GM20431 (cell line): ENCODE data around the gene RNF115.
"Not testable (repeated sequence)": the region's sequence is repeated elsewhere in the genome, so short reads cannot be mapped to it uniquely, and the experiment has no call there.

Experiments
- in situ Hi-C: fragments of 300-500 bp; cut with MseI, MboI; formaldehyde crosslinking; loops from one replicate; pipeline ENCODE4 v1.15.0; 2020; ENCODE audit warnings: low sequenced_read_pairs; ENCODE audit not compliant: unreplicated experiment

The RNF115 gene

GRCh38 chr1:145747398-145748247 lies 76.3 kb downstream of the RNF115 start:
- in situ Hi-C loops = no loop called here

DNA sequence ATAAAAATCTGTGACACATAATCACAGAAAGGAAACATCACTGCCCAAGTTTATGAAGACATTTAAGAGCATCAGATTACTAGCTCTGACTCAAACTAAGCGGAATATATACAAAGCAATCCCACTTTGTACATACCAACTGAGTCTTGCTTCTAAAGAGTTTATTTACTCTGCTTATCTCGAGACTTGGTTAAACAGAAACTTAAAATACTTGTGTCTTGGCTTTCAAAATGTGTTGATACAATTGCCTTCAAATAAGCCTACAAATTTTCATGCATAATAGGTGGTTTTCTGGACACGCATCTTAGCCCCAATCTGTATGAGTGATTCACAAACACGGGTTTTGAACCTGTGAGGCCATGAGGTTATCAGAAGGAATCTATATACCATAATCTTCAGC lies 83.6 kb downstream of the RNF115 start:
- in situ Hi-C loops = no loop called here

- in situ Hi-C loops = no loop called here
These were observed 87.7 kb downstream of the RNF115 start for GRCh38 chr1:145736191-145736590.

DNA sequence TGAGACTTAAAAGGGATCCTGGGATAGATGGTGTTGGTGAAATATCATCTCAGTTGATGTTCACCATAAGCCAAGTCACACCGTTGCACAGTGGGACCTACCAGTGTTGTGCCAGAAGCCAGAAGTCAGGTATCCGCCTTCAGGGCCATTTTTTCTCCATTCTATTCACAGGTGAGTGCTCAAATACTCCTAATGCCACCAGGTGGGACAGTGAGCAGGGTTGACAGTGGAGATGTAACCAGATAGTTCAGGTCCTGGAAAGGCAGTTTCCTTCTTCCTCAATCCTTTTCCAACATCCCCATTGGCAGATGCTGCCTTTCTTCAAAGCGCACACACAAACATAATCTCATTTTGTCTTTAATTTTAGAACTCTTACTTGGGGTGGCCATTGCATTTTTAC lies 93.0 kb downstream of the RNF115 start:
- in situ Hi-C loops = no loop called here

- in situ Hi-C loops = no loop called here
These were observed 93.4 kb downstream of the RNF115 start for GRCh38 chr1:145730467-145730866.

DNA sequence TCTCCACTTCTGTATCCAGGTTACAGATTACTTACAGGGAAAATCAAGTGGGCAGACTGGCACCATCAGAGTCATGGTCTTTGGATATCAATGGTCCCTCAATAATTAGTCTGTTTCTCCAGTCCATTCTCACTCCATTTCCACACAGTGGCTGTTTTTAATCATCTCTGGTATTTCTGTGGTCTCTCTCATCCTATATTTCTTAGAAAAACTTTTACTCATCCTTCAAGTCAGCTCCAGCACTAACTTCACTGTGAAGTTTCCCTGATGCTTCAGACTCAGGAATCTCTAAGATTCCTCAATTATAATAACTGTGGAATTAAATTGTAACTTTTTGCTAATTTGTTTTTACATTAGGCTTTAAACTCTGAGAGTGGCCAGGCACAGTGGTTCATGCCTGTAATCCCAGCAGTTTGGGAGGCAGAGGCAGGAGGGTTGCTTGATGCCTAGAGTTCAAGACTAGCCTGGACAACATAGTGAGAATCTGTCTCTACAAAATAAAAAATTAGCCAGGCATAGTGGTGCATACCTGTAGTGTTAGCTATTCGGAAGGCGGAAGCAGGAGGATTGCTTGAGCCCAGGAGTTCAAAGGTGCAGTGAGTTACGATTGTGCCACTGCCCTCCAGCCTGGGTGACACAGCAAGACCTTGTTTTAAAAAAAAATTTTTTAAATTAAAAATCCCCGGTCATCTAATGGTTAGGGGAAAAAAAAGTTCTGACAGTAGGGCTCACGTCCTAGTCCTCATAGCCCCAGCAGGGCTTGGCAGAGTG lies 94.0 kb downstream of the RNF115 start:
- in situ Hi-C loops = no loop called here

- in situ Hi-C loops = no loop called here
These were observed 94.7 kb downstream of the RNF115 start for GRCh38 chr1:145729196-145729595.

GRCh38 chr1:145726193-145726592 lies 97.7 kb downstream of the RNF115 start:
- in situ Hi-C loops = not testable (repeated sequence)

DNA sequence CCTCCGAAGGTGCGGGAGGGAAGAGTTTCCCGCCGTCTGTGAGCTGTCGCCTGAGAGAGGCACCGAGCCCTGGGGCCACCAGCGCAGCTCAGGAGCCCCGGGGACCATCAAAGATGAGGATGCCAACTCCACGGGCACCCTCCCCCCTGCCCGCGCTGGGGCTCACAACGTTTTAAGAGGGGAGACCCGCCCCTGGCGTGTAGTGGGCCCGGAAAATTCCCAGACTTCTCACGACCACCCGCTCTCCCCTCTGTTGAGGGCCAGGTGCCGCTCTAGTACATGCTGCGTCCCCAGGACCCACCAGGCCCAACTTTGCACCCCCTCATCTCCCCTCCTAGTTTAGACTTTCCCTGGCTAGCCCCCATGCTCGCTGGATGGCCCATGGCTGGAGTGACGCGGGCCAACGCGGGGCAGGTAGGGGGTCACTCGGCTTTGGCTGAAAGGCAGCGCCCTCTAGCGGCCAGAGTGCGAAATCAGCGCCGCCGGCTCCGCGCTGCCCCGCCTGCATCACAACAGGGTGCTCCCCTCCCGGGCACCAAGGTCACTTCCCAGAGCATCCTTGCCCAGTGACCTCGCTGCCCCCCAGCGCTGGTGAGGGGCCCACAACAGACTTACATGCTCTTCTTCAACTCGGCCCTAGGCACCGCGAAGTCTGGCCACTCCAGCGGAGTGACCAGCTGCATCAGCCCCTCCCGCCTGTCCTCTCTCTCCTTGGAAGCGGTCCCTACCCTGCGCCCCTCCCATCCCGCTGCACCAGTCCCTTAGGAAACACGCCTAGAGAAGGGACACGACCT lies 102.8 kb downstream of the RNF115 start:
- in situ Hi-C loops = loop anchor here (25.0 kb wide), 1 partner anchor 109 kb away; the partner anchor contains the start of gene GPR89A

DNA sequence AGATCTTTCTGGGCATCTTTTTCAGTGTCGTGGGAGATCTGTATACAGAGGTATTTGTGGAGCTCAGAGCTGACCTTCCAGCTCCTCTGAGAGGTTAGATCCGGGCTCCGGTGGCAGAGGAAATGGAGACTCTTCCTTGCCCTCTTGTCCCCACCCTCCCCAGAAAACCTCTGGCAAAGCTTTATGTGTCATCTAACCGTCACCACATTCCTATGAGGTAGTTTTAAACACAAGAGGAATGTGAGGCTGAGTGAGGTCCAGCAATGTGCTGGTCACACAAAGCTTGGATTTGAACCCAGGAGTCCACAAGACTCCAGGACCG lies 103.4 kb downstream of the RNF115 start:
- in situ Hi-C loops = loop anchor here (25.0 kb wide), 1 partner anchor 108 kb away; the partner anchor contains the start of gene GPR89A

DNA sequence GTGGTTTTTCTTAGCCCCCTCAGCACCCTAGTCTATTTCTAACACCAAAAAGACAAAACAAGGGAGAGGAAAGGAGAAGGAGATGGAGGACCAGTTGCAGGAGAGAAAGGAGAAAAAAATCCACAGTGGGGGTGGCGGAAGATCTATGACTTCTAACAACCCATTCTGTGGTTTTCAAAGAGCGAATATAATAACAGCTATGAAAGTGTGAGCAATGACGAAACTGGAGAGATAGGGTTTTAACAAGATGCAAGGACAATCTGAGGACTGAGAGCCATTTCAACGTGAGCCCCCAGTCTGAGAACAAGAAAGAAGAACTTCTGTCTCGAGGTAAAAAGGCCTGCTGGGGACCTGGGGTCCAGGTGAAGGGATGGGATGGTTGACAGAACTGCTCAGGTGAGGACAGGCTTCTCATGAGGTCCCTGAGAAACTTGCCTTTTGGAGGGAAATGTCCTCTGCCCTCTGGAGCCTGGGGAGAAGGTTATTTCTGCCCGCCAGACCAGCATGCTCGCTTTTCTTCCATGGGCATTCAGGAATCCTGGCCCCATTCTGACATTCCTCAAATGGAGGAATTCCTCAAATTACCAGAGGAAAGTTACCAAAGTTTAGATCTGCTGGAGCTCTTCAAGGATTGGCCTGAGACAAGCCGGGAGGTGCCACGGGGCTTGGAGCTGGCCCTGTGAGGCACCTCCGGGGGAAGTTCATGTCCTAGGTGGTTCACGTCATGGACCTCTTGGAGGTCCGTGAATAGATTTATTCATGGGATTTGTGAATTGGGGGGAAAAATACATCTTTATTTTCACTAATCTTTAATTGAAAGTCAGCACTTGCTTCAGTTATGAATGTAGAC lies 104.4 kb downstream of the RNF115 start, which contains the start of gene CD160:
TSS of gene CD160 (plus strand) at position 270 of the 850 bp plus-strand sequence. CDS start 8,829 bp downstream, outside the sequence.
- in situ Hi-C loops = loop anchor here (25.0 kb wide), 1 partner anchor 107 kb away; the partner anchor contains the start of gene GPR89A

- in situ Hi-C loops = loop anchor here (25.0 kb wide), 1 partner anchor 106 kb away; the partner anchor contains the start of gene GPR89A
These were observed 105.4 kb downstream of the RNF115 start for GRCh38 chr1:145718465-145718864.

- in situ Hi-C loops = loop anchor here (25.0 kb wide), 1 partner anchor 106 kb away; the partner anchor contains the start of gene GPR89A
These were observed 106.1 kb downstream of the RNF115 start for GRCh38 chr1:145717833-145718232.

DNA sequence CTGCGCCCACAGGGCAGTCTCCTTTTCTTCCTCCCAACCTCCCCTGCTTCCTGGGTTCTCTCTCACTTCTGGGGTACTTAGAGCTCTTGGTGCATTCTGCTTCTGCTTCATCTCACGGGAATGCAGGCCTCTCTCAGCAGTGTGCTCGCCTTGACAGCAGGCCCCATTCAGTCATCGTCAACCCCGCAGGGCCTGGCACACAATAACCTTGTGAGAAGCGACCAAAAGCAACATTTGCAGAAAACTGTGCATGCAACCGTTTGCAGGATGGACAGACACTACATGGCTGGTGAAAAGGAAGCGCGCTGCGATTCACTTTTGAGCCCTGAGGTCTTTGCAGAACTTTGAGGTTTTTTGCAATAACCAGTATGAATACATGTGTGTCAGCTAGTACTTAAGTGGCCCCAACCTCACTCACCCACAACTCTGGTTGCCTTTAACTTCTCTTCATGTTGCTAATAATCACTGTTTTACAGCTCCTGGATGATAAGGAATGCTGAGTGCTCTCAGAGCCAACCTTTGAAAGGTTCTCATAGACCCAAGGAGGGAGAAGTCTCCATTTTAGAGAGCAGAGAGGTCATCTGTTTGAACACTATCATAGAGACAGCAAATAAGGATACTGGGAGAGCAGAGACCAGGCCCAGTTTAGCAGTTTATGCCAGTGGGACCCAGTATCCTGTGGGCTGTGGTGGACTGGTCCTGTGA lies 107.1 kb downstream of the RNF115 start:
- in situ Hi-C loops = loop anchor here (25.0 kb wide), 1 partner anchor 104 kb away; the partner anchor contains the start of gene GPR89A

- in situ Hi-C loops = loop anchor here (25.0 kb wide), 1 partner anchor 102 kb away; the partner anchor contains the start of gene GPR89A
These were observed 109.3 kb downstream of the RNF115 start for GRCh38 chr1:145714524-145715111.

DNA sequence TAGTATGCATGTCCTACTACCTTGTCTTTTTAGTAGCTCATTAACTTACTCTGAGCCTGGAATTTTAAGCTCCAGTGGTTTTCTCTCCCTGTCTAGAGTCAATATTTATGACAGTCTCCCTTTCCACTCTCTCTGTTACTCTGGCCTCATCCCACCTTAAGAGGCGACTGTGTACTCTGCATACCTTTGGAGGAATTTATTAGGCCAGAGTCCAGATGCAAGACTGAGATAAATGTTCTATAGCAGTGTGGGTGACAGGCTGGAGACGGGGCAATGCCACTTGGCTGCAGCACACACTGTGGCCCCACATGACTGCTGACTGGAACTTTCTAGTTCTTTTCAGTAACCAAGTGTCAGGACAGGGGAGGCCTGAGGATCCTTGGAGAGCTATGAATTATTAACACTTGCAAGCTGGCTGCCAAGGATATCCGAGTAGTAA lies 112.7 kb downstream of the RNF115 start:
- in situ Hi-C loops = loop anchor here (25.0 kb wide), 1 partner anchor 99 kb away; the partner anchor contains the start of gene GPR89A

DNA sequence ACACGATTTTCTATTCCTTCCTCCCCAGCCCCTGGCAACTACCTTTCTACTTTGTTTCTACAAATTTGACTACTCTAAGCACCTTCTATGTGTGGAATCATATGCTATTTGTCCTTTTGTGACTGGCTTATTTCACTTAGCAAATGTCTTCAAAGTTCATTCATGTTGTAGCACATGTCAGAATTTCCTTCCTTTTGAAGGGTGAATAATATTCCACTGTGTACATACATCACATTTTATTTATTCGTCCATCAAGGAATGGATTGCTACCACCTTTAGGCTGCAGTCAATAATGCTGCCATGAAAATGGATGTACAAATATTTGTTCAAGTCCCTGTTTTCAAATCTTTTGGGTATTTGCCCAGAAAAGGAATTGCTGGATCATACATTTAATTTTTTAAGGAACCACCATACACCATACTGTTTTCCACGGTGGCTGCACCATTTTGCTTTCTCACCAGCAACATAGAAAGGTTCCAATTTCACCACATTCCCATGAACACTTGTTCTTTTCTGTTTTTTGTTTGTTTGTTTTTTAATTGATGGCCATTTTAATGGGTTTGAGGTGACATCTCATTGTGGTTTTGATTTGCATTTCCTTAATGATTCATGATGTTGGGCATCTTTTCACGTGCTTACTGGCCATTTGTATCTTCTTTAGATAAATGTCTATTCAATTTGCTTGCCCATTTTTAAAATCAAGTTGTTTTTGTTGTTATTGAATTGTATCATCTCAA lies 113.4 kb downstream of the RNF115 start:
- in situ Hi-C loops = loop anchor here (25.0 kb wide), 1 partner anchor 98 kb away; the partner anchor contains the start of gene GPR89A
